ENCODE data around the gene SLC47A2.
"Not testable (repeated sequence)": the region's sequence is repeated elsewhere in the genome, so short reads cannot be mapped to it uniquely, and the experiment has no call there.

SLC47A2 gene

DNA sequence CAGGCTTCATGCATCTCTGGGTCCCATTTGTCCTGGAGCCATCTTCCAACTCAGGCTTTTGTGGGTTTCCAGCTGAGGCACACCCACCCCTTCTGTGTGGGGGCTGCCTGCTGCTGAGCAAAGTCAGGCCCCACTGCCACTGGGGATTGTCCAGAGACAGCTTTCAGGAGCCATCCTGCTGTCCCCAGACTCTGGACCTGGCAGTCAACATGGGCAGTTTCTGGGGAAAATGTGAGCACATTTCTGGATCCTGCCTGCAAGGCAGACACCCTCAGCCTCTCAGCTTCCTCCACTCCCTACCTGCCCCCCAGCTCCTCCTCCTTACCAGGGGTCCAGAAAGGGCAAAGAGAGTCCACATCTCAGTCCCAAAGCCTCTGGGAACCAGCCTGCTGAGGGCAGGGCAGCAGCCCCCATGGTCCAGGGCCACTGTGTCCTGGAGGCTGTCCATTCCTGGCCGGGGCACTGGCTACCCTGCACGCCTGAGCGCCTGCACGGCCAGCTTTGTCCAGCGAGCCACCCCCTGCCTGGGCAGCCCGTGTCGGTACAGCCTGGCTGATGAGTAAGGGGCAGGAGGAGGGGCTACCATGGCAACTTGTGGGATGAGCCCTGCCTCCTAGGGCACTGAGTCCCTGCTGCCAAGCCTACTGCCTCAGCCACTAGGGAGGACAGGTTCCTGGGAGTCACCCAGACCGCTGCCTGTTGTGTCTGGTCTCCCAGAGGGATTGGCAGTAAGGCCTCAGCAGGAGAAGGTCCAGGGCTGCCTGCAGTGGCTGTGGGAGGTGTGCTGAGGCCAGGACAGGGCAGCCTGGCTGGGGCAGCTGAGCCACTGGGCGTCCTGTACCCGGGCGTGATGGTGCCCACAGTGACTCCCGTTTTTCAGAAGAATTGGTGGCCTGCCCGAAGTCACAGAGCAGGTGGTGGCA is at the start of gene SLC47A2:
Gene SLC47A2, minus strand, starts transcription at position 477 of the 923 bp plus-strand sequence. Its CDS starts 29 bp downstream, at position 448.
- no peak for DNase-seq (ENCODE audit: low read depth)

- no peak for DNase-seq (ENCODE audit: low read depth)
These were observed 49.6 kb upstream of the SLC47A2 start for GRCh38 chr17:19766016-19766415.

GRCh38 chr17:19763991-19764390 is 47.6 kb upstream of the SLC47A2 start:
- not testable (repeated sequence) for DNase-seq (ENCODE audit: low read depth)

DNA sequence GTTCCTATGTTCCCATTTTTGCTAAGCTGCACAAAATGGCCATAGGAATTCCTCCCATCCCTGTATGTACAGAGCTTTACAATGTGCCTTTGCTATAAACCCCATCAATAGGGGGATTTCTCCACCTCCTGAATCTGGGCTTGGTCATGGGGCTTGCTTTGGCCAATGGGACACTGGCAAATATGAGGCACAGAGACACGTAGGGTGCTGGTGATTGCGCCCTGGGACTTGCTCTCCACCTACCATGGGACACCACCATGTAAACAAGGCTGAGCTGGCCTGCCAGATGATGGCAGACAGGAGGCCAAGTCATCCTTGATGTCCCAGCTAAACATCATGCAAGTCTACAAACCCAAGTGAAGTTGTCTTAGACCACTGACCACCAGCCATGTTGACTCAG is 47.0 kb upstream of the SLC47A2 start:
- no peak for DNase-seq (ENCODE audit: low read depth)

DNA sequence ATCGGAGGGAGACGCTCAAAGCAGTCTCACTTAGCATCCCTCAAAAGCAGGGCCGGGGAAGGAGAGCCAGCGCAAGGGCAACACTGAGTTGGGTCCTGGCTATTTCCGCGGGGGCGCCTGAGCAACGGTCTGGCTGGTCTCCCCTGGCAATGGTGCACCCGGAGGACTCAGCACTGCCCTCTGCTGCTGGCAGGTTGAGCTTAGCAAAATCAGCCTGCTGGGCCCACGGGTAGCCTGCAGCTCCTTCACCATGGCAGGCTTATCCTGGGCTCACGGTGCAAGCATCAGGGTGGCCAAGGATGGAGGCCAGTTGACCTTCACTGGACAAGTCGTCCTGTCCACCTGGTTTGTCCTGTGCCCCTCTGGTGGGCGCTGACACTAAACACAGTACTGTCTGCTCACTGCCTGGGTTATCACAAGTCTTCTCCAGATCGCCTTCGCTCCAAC is 46.2 kb upstream of the SLC47A2 start:
- peak; percentile 28 for DNase-seq (ENCODE audit: low read depth)

- DNase-seq (ENCODE audit: low read depth), result no peak
These were observed 44.4 kb upstream of the SLC47A2 start for GRCh38 chr17:19760746-19761145.

GRCh38 chr17:19759568-19760549 is 43.5 kb upstream of the SLC47A2 start:
- DNase-seq (ENCODE audit: low read depth), result no peak

GRCh38 chr17:19757536-19758180 is 41.3 kb upstream of the SLC47A2 start:
- DNase-seq (ENCODE audit: low read depth), result no peak

DNA sequence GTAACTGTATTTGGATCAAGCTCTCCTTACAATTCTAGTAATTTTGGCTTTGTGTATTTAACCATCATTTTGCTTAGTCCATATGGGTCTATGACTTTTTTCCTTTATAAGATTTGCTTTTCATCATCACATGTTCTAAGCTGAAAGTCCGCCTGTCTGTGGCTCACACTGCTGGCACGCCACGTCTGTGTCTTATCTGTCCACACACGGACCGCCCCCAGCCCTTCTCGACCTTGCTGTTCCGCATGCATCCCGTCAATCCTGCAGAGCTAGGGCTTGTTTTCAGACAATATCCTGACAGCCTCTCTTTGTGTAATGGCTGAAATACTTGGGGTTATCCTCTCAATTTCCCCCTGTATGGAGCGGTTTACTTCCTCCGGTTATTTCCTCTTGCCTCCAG is 40.2 kb upstream of the SLC47A2 start:
- no peak for DNase-seq (ENCODE audit: low read depth)

GRCh38 chr17:19755821-19756510 is 39.6 kb upstream of the SLC47A2 start:
- DNase-seq (ENCODE audit: low read depth), result no peak

- DNase-seq (ENCODE audit: low read depth), result no peak
These were observed 39.0 kb upstream of the SLC47A2 start for GRCh38 chr17:19755392-19755791.

DNA sequence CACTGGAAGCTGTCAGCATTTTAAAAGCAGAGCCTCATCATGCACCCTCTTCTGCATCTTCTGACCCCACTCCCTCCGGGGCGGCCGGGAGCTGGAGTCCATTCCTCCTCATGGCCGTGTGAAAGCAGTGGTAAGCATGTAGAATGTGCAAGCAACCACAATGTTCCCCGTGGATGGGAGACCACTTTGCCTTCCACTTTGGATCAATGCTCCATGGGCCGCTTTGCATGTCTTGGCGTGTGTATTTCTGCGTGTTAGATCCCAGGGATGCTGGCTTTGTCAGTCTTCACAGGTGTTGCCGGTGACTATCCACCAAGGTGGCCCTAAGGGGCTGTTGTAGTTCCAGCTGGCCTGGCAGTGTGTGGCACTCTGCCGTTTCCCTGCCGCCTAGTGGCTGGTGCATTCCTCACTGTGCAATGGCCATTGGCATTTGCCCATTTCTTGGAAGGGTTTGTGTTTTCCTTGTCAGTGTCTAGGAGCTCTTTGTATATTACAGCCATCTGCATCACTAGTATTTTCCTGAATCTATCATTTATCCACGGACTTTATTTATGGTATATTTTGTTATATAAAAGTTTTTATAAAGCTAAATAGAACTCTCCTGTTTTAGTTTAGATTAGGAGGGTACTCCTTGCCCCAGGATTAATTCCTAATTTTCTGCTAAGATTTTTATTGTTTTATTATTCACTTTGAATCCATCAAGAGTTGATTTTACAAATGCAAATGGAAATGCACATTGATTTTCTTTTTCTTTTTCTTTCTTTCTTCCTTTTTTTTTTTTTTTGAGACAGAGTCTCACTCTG is 37.5 kb upstream of the SLC47A2 start:
- DNase-seq (ENCODE audit: low read depth), result no peak

GRCh38 chr17:19753051-19753509 is 36.7 kb upstream of the SLC47A2 start:
- no peak for DNase-seq (ENCODE audit: low read depth)

DNA sequence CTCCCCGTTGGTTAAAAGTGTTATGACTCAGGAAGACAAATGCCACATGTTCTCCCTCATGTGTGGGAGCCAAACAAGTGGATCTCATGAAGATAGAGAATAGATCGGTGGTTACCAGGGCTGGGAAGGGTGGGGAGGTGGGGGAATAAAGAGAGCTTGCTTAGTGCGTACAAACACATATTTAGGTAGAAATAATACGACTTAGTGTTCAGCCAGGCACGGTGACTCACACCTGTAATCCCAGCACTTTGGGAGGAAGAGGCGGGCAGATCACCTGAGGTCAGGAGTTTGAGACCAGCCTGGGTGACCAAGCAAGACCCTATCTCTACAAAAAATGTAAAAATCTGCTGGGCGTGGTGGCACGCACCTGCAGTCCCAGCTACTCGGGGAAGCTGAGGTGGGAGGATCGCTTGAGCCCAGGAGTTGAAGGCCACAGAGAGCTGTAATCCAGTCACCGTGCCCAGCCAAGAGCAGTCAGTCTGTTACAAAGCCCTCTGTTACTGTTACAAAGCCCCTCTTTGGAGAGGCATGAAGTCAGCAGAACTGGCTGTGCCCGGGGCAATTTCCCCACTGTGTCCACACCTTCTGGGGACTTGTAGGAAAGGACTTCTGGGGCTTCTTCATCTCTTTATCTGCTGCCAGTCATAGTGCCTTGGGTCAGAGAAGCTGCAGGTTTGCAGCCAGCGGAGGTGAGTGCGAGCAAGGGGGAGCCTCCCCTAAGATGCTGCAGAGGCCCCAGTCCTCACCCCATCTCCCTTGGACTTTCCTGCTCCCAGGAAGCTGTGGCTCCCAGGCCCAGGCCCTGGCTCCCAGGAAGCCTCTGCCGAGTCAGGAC is 36.0 kb upstream of the SLC47A2 start:
- no peak for DNase-seq (ENCODE audit: low read depth)

GRCh38 chr17:19750835-19751234 is 34.5 kb upstream of the SLC47A2 start:
- no peak for DNase-seq (ENCODE audit: low read depth)

DNA sequence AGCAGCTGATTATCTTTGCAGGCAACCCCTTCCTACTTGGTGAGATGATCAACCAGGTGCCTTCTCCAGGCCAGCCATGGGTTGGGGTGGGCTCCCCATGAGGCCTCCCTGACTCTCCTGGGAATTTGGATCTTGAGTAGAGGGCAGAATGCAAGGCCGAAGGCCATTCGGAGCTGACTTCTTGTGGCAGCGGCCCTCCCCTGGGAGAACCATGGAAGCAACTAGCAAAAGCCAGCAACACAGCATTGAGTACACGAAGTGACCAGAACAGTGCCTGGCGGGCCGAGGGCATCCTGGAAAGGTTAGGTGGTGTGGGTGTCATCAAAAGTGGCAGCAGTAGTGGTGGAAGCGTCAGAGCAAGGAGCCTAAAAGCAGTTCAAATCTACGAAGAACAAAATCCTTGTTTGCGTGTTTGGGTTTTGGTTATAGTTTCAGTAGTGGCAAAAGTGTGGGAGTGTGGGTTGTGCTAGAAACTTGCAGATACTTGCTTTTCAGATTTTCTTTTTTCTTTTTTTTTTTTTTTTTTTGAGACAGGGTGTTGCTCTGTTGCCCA is 33.7 kb upstream of the SLC47A2 start:
- DNase-seq (ENCODE audit: low read depth), result no peak

GRCh38 chr17:19748807-19749193 is 32.4 kb upstream of the SLC47A2 start:
- no peak for DNase-seq (ENCODE audit: low read depth)

- no peak for DNase-seq (ENCODE audit: low read depth)
These were observed 31.7 kb upstream of the SLC47A2 start, which contains the start of gene ALDH3A1 for GRCh38 chr17:19747829-19748806. Gene ALDH3A1, minus strand, starts transcription at chr17:19748298. Its CDS starts 3,169 bp downstream, at chr17:19745129.

Measured in activated T-cell treated with anti-CD3 and anti-CD28 coated beads for 24 hours (primary cell).